GM18499 (cell line): ENCODE results near the gene HNRNPCL4.
"Not testable (repeated sequence)": the region's sequence is repeated elsewhere in the genome, so short reads cannot be mapped to it uniquely, and the experiment has no call there.

Source experiments
- ATAC-seq: cut with Tn5 transposase; IDR thresholded peaks from one replicate; pipeline ENCODE4 v1.9.1; 2021; ENCODE audit warnings: moderate number of reproducible peaks; ENCODE audit not compliant: insufficient read depth, unreplicated experiment

HNRNPCL4 gene

GRCh38 chr1:13165531-13165930, at the start of gene HNRNPCL4:
Gene HNRNPCL4 (minus strand): TSS chr1:13165631. CDS start chr1:13165467, 164 bp downstream.
- not testable (repeated sequence) for ATAC-seq

GRCh38 chr1:13208712-13209111, 43.3 kb upstream of the HNRNPCL4 start:
- not testable (repeated sequence) for ATAC-seq

- ATAC-seq, result not testable (repeated sequence)
Measured at GRCh38 chr1:13201309-13201708, 35.9 kb upstream of the HNRNPCL4 start, which contains the start of gene PRAMEF13. Gene PRAMEF13 (minus strand): TSS chr1:13201409. CDS start chr1:13199589, 1,820 bp downstream.

- ATAC-seq, result not testable (repeated sequence)
Measured at GRCh38 chr1:13171548-13171947, 6.1 kb upstream of the HNRNPCL4 start, which contains the start of gene PRAMEF9. Gene PRAMEF9 (plus strand): TSS chr1:13171848. CDS start chr1:13175281, 3,433 bp downstream.

GRCh38 chr1:13155909-13156308, 9.5 kb downstream of the HNRNPCL4 start, which contains the start of gene PRAMEF26:
Gene PRAMEF26 (minus strand): TSS chr1:13156009. CDS start chr1:13153095, 2,914 bp downstream.
- not testable (repeated sequence) for ATAC-seq

- not testable (repeated sequence) for ATAC-seq
Measured at GRCh38 chr1:13116754-13117153, 48.7 kb downstream of the HNRNPCL4 start, which contains the start of gene HNRNPCL2. Gene HNRNPCL2 (minus strand): TSS chr1:13116854. CDS start chr1:13116400, 454 bp downstream.
